SK-N-SH (cell line): ENCODE results near the gene STK39.

ENCODE experiments used
- EP300 ChIP-seq, 2 experiments: IDR thresholded peaks; 2 replicates each; pipeline versions ENCODE4 v1.4.0 to v1.6.1; 2012; ENCODE audit warnings: borderline replicate concordance in 1 of 2, low read depth in 1 of 2, low read length in 1 of 2
- TF ChIP-seq, protein P1 (sequence below): fragments of 200-600 bp; sonication (generic); IDR thresholded peaks from 2 replicates; pipeline ENCODE4 v1.6.1; 2017; ENCODE audit warnings: antibody characterized with exemption, mild to moderate bottlenecking, moderate library complexity
- TF ChIP-seq, protein P2 (sequence below): IDR thresholded peaks from 2 replicates; pipeline ENCODE4 v1.4.0; 2012; ENCODE audit warnings: low read depth

DNA sequence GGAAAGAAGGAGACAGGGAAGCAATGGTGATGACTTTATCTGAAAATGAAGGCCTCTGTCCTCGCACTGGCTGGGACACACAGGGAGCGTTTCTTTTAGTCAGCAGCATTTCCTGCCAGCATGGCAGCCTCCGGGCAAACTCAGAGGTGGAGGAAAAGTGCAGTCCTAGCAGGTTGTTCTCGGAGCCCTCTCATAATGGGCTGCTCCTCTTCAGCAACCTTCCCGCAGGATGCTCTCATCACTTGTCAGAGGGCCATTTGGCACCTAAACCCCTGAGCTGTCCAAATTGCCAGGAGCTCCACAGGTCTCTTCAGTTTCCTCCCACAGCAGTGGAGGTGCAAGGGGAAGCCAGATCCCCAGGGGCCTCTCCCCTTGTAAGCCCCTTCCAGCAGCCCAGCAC, 6.2 kb downstream of the STK39 start:
- TF ChIP-seq, protein P1, sequence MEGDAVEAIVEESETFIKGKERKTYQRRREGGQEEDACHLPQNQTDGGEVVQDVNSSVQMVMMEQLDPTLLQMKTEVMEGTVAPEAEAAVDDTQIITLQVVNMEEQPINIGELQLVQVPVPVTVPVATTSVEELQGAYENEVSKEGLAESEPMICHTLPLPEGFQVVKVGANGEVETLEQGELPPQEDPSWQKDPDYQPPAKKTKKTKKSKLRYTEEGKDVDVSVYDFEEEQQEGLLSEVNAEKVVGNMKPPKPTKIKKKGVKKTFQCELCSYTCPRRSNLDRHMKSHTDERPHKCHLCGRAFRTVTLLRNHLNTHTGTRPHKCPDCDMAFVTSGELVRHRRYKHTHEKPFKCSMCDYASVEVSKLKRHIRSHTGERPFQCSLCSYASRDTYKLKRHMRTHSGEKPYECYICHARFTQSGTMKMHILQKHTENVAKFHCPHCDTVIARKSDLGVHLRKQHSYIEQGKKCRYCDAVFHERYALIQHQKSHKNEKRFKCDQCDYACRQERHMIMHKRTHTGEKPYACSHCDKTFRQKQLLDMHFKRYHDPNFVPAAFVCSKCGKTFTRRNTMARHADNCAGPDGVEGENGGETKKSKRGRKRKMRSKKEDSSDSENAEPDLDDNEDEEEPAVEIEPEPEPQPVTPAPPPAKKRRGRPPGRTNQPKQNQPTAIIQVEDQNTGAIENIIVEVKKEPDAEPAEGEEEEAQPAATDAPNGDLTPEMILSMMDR, result no peak
- TF ChIP-seq, protein P2, sequence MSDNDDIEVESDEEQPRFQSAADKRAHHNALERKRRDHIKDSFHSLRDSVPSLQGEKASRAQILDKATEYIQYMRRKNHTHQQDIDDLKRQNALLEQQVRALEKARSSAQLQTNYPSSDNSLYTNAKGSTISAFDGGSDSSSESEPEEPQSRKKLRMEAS, result no peak
- TF ChIP-seq EP300 (IDR thresholded peaks at IDR 0.05; ENCODE audit: borderline replicate concordance in 1 of 2, low read depth in 1 of 2, low read length in 1 of 2), result no peak
